Retinal pigment epithelial cell (primary cell): ENCODE measurements around the gene ARHGAP20.

ENCODE experiments used
- DNase-seq: peaks from one replicate; pipeline ENCODE4 v3.0.0-alpha.2; 2010; ENCODE audit warnings: low read depth
- H3K4me3 ChIP-seq: 2 replicates; pipeline ENCODE4 v1.5.1; 2011; ENCODE audit warnings: mild to moderate bottlenecking, low read length, control low read depth, moderate library complexity
- CTCF ChIP-seq: conservative IDR thresholded peaks from 2 replicates; pipeline ENCODE4 v1.5.1; 2011; ENCODE audit warnings: low read depth, low read length, control low read depth, inconsistent platforms

The ARHGAP20 gene

GRCh38 chr11:110720431-110721275 lies 8.4 kb upstream of the ARHGAP20 start:
- no peak for DNase-seq
- H3K4me3 ChIP-seq: no peak overlapping the region
- no peak for TF ChIP-seq CTCF

DNA sequence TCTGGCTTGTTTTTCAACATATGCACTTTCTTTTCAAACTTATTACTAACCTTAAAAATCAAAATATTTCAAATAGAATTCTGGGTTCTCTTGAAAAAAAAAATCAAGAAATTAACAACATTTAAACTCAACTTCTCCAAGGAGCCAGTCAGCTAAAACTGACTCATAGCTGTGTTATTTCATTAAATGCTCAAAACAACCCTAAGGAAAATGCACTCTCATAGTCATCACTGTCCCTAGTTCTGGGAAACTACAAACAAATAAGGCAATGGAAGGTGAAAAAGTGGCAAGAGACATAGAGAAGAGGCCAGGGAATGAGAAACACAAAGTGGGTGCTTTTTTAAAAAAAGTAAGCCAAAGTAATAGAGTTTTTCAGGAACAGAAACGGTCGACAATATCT lies 4.1 kb upstream of the ARHGAP20 start:
- no peak for TF ChIP-seq CTCF
- no peak for DNase-seq
- H3K4me3 ChIP-seq: no peak overlapping the region

GRCh38 chr11:110715541-110715940 lies 3.3 kb upstream of the ARHGAP20 start:
- DNase-seq: no peak
- no peak for TF ChIP-seq CTCF

GRCh38 chr11:110713449-110713776 lies 1.2 kb upstream of the ARHGAP20 start:
- no peak for TF ChIP-seq CTCF
- H3K4me3 ChIP-seq: peak overlapping the region; percentile 58
- no peak for DNase-seq

More at GRCh38 chr11:110715541-110715940, 3.3 kb upstream of the ARHGAP20 start:
- no peak overlapping the region for H3K4me3 ChIP-seq

- TF ChIP-seq CTCF: peak; percentile 31
- peak overlapping the region; percentile 58 for H3K4me3 ChIP-seq
- no peak for DNase-seq
Measured at GRCh38 chr11:110712659-110713448, 617 bp upstream of the ARHGAP20 start.

DNA sequence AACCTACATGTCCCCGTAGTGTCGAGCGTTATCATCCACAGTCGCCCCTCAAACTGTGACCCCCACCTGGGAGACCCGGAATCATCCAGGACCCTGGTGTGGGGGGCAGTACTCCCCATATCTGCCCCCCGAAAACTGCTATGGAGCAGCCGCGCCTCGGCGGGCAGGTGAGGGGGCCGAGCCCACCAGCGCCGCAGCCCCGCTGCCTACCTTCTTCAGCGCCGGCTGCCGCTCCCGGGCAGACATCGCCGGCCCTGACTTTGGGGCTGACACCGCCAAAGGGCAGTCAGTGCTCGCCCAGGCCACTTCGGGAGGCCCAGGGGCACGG lies 825 bp downstream of the ARHGAP20 start:
- TF ChIP-seq CTCF: no peak
- DNase-seq: no peak
- H3K4me3 ChIP-seq: peak overlapping the region; percentile 58
